A549 treated with Hydrocortisone at 1 μM for 4 hours (cell line): ENCODE results near the gene ZNF774. TPM values are rescaled to one million over a fixed set of nuclear protein-coding genes. Genes with fewer than 3 reads are reported as not detected.

Source experiments
- total RNA-seq: library from RNA; stranded (reverse); fragments of 200-300 nt; extraction: Qiagen RNA extraction; gene quantifications from 5 replicates; pipeline ENCODE4 v1.2.3, GENCODE V29; 2022

The ZNF774 gene
- total RNA-seq: 0.76 to 1.9 TPM (median 0.99 TPM) in 5 replicates

DNA sequence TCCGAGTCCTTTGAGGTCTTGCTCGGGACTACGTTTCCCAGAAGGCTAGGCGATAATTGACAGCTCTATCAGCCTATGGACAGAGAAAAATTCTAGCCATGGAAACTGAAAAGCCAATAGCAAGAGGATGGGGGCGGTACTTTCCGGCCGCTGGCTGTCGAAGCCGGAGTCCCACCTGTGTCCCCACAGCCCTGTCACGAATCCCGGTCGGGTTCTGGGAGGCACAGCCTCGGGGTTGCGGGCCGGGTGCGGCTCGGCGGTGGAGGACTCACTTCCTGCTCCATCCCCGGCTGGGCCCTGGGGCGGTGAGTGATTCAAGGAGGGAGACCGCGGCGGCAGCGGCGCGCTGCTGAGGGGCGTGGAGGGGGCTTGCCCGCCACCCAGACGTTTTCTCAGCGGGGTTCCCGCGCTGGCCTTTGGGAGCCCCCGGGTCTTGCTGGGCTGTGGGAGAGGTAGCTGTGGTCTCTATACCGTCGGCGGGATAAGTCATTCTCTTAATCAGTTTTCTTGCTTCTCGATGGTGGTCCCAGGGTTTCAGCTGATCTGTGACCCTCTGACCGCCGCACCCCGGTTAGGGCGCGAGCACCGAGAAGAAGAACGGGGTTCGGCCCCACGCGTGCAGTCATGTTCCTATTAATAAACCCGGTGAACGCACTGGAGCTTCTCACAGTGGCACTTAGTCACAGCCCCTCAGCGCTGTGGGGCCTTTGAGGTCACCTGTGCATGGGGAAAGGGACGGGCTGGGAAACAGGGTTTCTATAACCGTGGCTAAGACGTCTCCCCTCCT, at the start of gene ZNF774:
Gene ZNF774, plus strand, starts transcription at position 178 of the 787 bp plus-strand sequence. CDS start 2,377 bp downstream, outside the sequence.

DNA sequence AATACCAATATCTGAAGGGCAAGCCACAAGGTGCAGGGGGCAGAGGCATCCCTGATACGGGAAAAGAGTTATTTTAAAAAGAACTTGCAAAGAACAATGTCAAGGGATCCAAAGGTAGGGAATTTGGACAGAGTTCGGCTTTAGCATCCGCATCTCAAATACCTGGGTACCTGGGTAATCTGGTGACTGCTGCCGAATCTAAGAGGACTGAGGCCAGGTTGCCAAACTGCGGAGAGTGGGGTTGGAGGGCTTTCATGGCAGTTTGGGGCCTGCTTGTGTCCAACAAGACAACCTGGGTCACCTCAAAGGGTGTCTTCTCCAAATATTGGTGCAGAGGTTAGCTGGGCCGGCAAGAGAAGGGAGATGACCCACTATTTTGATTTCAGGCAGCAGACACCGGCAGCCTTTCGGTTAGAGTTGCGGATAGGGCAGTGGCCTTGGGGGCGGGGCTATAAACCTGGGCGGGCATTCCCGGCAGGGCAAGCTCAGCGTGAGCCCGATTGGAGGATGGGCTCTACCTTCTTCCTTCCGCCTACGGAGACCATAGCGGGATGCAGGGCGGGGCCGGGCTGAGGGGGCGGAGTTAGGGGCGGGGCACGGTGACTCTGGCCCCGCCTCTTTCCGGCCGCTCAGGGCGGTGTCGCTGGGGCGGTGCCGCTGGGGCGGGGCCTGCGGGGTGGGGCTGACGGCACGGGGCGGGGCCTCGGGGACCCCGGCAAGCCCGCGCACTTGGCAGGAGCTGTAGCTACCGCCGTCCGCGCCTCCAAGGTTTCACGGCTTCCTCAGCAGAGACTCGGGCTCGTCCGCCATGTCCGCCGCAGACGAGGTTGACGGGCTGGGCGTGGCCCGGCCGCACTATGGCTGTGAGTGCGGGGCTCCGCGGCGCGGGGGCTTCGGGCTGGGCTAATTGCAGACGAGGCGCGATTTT, 35.7 kb downstream of the ZNF774 start, which contains the start of gene IQGAP1:
Gene IQGAP1, plus strand, starts transcription at position 709 of the 928 bp plus-strand sequence. Its CDS starts 100 bp downstream, at position 809.

Other genes with a start within 250 kb of the ZNF774 start
- gene IDH2, start 249.8 kb upstream of the ZNF774 start, total RNA-seq: 38.9 to 49.7 TPM (median 43.5 TPM) in 5 replicates
- 53.5 to 83.4 TPM (median 76.9 TPM) in 5 replicates for gene SEMA4B, start 151.0 kb upstream of the ZNF774 start, total RNA-seq
- 169 to 219 TPM (median 213 TPM) in 5 replicates for gene CIB1, start 118.3 kb upstream of the ZNF774 start, total RNA-seq
- gene GDPGP1, start 118.1 kb upstream of the ZNF774 start, total RNA-seq: 3.8 to 6.2 TPM (median 4.3 TPM) in 5 replicates
- 0.03 to 0.18 TPM (median 0.14 TPM) in 5 replicates for gene TTLL13, start 102.7 kb upstream of the ZNF774 start, total RNA-seq
- 102 to 115 TPM (median 109 TPM) in 5 replicates for gene NGRN, start 86.6 kb upstream of the ZNF774 start, total RNA-seq
- gene IQGAP1, start 36.0 kb downstream of the ZNF774 start, total RNA-seq: 157 to 308 TPM (median 174 TPM) in 5 replicates
- 20.6 to 24.9 TPM (median 24.5 TPM) in 5 replicates for gene CRTC3, start 177.6 kb downstream of the ZNF774 start, total RNA-seq